Calu3 (cell line): ENCODE results near the gene DCTN3. TPM values are rescaled to one million over a fixed set of nuclear protein-coding genes. Genes with fewer than 3 reads are reported as not detected.

ENCODE experiments used
- BruUV-seq: library from RNA; stranded (reverse); fragments of 400-500 nt; replicated peaks from 2 replicates; lab custom pipeline; 2021; lab: Mats Ljungman, UMichigan
- CTCF ChIA-PET: fragments of 300-600 bp; sonication (Branson Sonifier 250); formaldehyde crosslinking; loops from one replicate; lab custom pipeline; 2022; ENCODE audit warnings: antibody characterized with exemption; lab: Charles Lee
- DNase-seq: peaks from one replicate; pipeline ENCODE4 v3.0.0; 2022
- H3K27ac Mint-ChIP-seq: one replicate; pipeline ENCODE4 v1.8.0; 2022; ENCODE audit warnings: mixed read lengths; ENCODE audit not compliant: unreplicated experiment
- H3K27me3 Mint-ChIP-seq: one replicate; pipeline ENCODE4 v1.8.0; 2022; ENCODE audit warnings: mixed read lengths; ENCODE audit not compliant: unreplicated experiment
- H3K36me3 Mint-ChIP-seq: one replicate; pipeline ENCODE4 v1.8.0; 2022; ENCODE audit warnings: mild to moderate bottlenecking, moderate library complexity, mixed read lengths; ENCODE audit not compliant: insufficient read depth, unreplicated experiment
- H3K4me1 Mint-ChIP-seq: one replicate; pipeline ENCODE4 v1.8.0; 2022; ENCODE audit warnings: mild to moderate bottlenecking, low read depth, mixed read lengths; ENCODE audit not compliant: unreplicated experiment
- H3K4me3 Mint-ChIP-seq: one replicate; pipeline ENCODE4 v1.8.0; 2022; ENCODE audit warnings: mild to moderate bottlenecking, low read depth, moderate library complexity, mixed read lengths; ENCODE audit not compliant: unreplicated experiment
- H3K9me3 Mint-ChIP-seq: one replicate; pipeline ENCODE4 v1.8.0; 2022; ENCODE audit warnings: low read depth, mixed read lengths; ENCODE audit not compliant: unreplicated experiment
- intact Hi-C: fragments of 100-400 bp; cut with micrococcal nuclease; formaldehyde crosslinking; loops from one replicate; pipeline ENCODE4 v1.10.0; 2022; ENCODE audit not compliant: unreplicated experiment
- total RNA-seq: library from RNA; stranded (reverse); gene quantifications from 2 replicates; pipeline ENCODE4 v1.2.3, GENCODE V29; 2022
- TF ChIP-seq, protein P1 (sequence below): fragments of 200-600 bp; IDR thresholded peaks from one replicate; pipeline ENCODE4 v1.8.0; 2022; ENCODE audit warnings: antibody characterized with exemption; ENCODE audit not compliant: unreplicated experiment

The DCTN3 gene
- total RNA-seq, 1 experiment from 2014 or later: 51.8 TPM

DNA sequence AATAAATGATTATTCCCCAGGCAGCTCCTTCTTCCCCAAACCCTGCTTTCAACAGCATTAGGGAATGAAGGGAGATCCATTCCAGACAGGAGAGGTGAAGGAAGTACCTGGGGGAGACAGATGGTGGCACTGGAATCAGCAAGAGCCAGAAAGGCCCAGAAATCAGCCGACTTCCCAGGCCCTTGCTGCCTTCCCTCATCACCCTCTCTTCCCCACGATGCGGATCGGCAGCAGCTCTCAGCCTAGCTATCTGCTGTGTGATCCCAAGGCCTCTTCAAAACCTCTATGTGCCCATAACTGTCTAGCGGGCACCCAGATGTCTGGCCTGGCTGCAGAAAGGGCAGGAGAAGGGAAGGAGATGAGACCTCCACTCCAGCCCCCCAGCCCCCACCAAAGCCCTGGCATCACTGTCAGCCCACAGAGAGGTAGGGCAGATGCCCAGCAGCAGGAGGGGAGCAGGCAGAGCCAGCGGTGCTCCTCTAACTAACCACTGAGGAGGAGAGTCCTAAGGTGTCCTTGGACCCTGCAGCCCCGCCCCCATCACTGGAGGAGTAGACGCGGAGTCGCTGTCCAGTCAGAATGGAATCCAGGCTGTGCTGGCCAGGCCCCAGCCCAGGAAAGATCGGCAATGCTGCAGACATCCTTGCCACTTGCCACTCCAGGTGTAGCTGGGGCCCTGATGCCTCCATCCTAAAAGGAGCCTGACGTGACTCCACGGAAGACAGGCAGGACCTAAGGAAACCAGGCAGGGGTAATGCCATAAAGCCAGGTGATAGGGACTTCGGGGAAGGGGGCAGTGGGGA, 43.5 kb downstream of the DCTN3 start:
- intact Hi-C loops: no loop called here
- no TSS peak for BruUV-seq
- Mint-ChIP-seq H3K4me1 (no peaks in the 10 kb centered on the region), H3K36me3 (peaks cover 5% of the 10 kb centered on the region), H3K27ac (no peak overlapping the region), H3K9me3 (no peaks in the 10 kb centered on the region), H3K4me3 (no peak overlapping the region), H3K27me3 (peaks cover 86% of the 10 kb centered on the region)
- no peak for DNase-seq
- CTCF ChIA-PET: no interaction called here
- TF ChIP-seq, protein P1, sequence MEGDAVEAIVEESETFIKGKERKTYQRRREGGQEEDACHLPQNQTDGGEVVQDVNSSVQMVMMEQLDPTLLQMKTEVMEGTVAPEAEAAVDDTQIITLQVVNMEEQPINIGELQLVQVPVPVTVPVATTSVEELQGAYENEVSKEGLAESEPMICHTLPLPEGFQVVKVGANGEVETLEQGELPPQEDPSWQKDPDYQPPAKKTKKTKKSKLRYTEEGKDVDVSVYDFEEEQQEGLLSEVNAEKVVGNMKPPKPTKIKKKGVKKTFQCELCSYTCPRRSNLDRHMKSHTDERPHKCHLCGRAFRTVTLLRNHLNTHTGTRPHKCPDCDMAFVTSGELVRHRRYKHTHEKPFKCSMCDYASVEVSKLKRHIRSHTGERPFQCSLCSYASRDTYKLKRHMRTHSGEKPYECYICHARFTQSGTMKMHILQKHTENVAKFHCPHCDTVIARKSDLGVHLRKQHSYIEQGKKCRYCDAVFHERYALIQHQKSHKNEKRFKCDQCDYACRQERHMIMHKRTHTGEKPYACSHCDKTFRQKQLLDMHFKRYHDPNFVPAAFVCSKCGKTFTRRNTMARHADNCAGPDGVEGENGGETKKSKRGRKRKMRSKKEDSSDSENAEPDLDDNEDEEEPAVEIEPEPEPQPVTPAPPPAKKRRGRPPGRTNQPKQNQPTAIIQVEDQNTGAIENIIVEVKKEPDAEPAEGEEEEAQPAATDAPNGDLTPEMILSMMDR: no peak

DNA sequence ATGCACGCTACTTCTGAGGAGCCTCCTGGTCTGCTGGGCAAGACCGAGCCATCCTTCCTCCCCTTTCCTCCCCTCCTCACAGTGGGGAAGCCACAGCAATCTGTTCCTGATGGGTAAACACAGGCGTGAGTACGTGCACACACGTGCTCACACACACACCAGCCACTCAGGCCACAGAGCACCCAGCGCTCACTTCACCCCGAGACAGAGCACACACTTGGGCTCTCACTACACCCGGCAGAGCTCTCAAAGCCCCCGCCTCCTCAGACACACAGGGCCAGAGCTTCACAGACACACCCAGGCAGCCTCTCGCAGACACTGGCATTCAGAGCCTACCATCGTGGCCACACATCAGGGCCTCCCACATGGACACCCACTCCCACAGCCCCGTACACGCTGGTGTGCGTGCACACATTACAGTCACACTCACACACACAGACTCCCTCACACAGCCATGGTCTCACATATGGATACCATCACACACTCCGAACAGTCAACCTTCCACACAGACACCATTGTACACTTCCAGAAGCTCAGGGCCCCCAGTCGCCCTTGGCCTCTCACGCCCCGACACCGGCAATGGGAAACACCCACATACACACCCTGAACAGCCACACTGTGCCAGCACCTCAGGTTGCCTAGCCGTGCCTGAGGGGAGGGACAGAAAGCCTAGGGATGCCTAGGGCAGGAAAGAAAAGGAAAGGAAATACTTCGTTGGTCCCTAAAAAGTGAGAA, 44.3 kb downstream of the DCTN3 start:
- CTCF ChIA-PET: no interaction called here
- intact Hi-C loops: no loop called here
- Mint-ChIP-seq H3K4me1 (no peaks in the 10 kb centered on the region), H3K9me3 (no peaks in the 10 kb centered on the region), H3K27ac (no peak overlapping the region), H3K36me3 (peaks cover 5% of the 10 kb centered on the region), H3K27me3 (peaks cover 86% of the 10 kb centered on the region), H3K4me3 (no peak overlapping the region)
- TF ChIP-seq, protein P1: no peak
- no TSS peak for BruUV-seq
- no peak for DNase-seq

- no peak overlapping the region for H3K4me3 Mint-ChIP-seq
- intact Hi-C loops: no loop called here
- peaks cover 5% of the 10 kb centered on the region for H3K36me3 Mint-ChIP-seq
- H3K9me3 Mint-ChIP-seq: no peaks in the 10 kb centered on the region
- TF ChIP-seq, protein P1: no peak
- CTCF ChIA-PET: no interaction called here
- no peaks in the 10 kb centered on the region for H3K4me1 Mint-ChIP-seq
- H3K27me3 Mint-ChIP-seq: peaks cover 86% of the 10 kb centered on the region
- H3K27ac Mint-ChIP-seq: no peak overlapping the region
- DNase-seq: no peak
- BruUV-seq: no TSS peak
These were observed 45.1 kb downstream of the DCTN3 start for GRCh38 chr9:34575241-34575640.

DNA sequence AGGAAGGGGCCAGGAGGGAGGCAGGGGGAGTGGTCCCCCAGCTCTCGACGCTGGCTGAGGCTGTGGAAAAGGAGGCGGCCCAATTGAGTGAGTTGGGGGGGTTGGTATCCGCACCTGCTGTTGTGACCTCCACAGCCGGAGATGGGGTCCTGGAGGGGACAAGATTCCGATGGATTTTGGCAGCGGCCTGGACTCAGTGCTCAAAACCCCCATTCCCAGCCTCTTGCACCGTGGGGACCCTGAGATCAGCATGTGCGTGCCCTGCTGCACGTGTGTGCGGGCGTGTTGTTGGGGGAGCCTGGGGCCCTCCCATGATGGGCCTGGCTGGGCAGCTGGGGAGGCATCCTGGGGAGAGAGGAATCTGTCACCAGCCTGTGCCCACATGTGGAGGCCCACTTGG, 45.7 kb downstream of the DCTN3 start:
- no peak for DNase-seq
- TF ChIP-seq, protein P1: no peak
- Mint-ChIP-seq H3K36me3 (peaks cover 5% of the 10 kb centered on the region), H3K4me1 (no peaks in the 10 kb centered on the region), H3K27ac (no peak overlapping the region), H3K9me3 (no peaks in the 10 kb centered on the region), H3K27me3 (peaks cover 86% of the 10 kb centered on the region), H3K4me3 (no peak overlapping the region)
- CTCF ChIA-PET: no interaction called here
- intact Hi-C loops: no loop called here
- no TSS peak for BruUV-seq
